GM12864 (cell line): Measurements from ENCODE around the gene HSPA12A.

Source experiments
- DNase-seq: peaks from one replicate; pipeline ENCODE4 v3.0.0-alpha.2; 2011; ENCODE audit warnings: low read depth
- H3K4me3 ChIP-seq: 2 replicates; pipeline ENCODE4 v1.5.1; 2011; ENCODE audit warnings: mild to moderate bottlenecking, low read depth, low read length, control low read depth
- CTCF ChIP-seq: IDR thresholded peaks from 2 replicates; pipeline ENCODE4 v1.5.1; 2011; ENCODE audit warnings: low read depth, mild to moderate bottlenecking, moderate library complexity, low read length, control low read depth, inconsistent platforms; ENCODE audit errors: missing control alignments

The HSPA12A gene

GRCh38 chr10:116676633-116677032 lies 65.7 kb downstream of the HSPA12A start:
- H3K4me3 ChIP-seq, result no peak overlapping the region
- TF ChIP-seq CTCF, result no peak

GRCh38 chr10:116676118-116676517 lies 66.2 kb downstream of the HSPA12A start:
- H3K4me3 ChIP-seq, result no peak overlapping the region
- no peak for TF ChIP-seq CTCF

More at GRCh38 chr10:116676633-116677032, 65.7 kb downstream of the HSPA12A start:
- no peak for DNase-seq

GRCh38 chr10:116674901-116675423 lies 67.4 kb downstream of the HSPA12A start:
- no peak for TF ChIP-seq CTCF
- DNase-seq, result no peak
- no peak overlapping the region for H3K4me3 ChIP-seq

More at GRCh38 chr10:116676118-116676517, 66.2 kb downstream of the HSPA12A start:
- DNase-seq, result no peak

- no peak overlapping the region for H3K4me3 ChIP-seq
- DNase-seq, result no peak
- TF ChIP-seq CTCF, result no peak
Measured at GRCh38 chr10:116673866-116674265, 68.5 kb downstream of the HSPA12A start.

- no peak for TF ChIP-seq CTCF
- no peak for DNase-seq
- H3K4me3 ChIP-seq, result no peak overlapping the region
Measured at GRCh38 chr10:116672891-116673290, 69.5 kb downstream of the HSPA12A start.

- DNase-seq, result no peak
- TF ChIP-seq CTCF, result no peak
- H3K4me3 ChIP-seq, result no peak overlapping the region
Measured at GRCh38 chr10:116671274-116671926, 71.0 kb downstream of the HSPA12A start.

- TF ChIP-seq CTCF, result no peak
- no peak overlapping the region for H3K4me3 ChIP-seq
- no peak for DNase-seq
Measured at GRCh38 chr10:116670706-116671105, 71.7 kb downstream of the HSPA12A start.
